Left lung (tissue), 10 donors: ENCODE results near the gene GAS2L2. TPM values are rescaled to one million over a fixed set of nuclear protein-coding genes. Genes with fewer than 3 reads are reported as not detected.

Experiments
- ATAC-seq: fragments of 200-7000 bp; cut with Tn5 transposase; one replicate; pipeline ENCODE4 v1.9.1; 2020; ENCODE audit warnings: moderate library complexity
- DNase-seq, 4 donors: peaks; one replicate each; pipeline ENCODE4 v3.0.0-alpha.2; 2013 to 2020
- H3K27ac ChIP-seq, 2 donors: fragments of 200-600 bp; sonication (generic) in 1 of 2; one replicate each; pipeline versions ENCODE4 v1.5.0 to v1.8.0; 2020 to 2021
- H3K27me3 ChIP-seq, 2 donors: fragments of 200-600 bp; sonication (generic) in 1 of 2; one replicate each; pipeline versions ENCODE4 v1.5.0 to v1.8.0; 2020 to 2021
- H3K36me3 ChIP-seq, 2 donors: fragments of 200-600 bp; sonication (generic) in 1 of 2; one replicate each; pipeline versions ENCODE4 v1.5.0 to v1.8.0; 2020 to 2021
- H3K4me1 ChIP-seq, 2 donors: fragments of 200-600 bp; one replicate each; pipeline ENCODE4 v1.8.0; 2021
- H3K4me3 ChIP-seq, 2 donors: fragments of 200-600 bp; sonication (generic) in 1 of 2; one replicate each; pipeline versions ENCODE4 v1.5.0 to v1.8.0; 2020 to 2021; ENCODE audit warnings: mild to moderate bottlenecking in 1 of 2
- H3K9me3 ChIP-seq, 2 donors: fragments of 200-600 bp; sonication (generic) in 1 of 2; one replicate each; pipeline versions ENCODE4 v1.5.0 to v1.8.0; 2020 to 2021
- CTCF ChIP-seq, 2 donors: fragments of 200-600 bp; sonication (generic) in 1 of 2; IDR thresholded peaks; one replicate each; pipeline versions ENCODE4 v1.5.0 to v1.8.0; 2021; ENCODE audit warnings: antibody characterized with exemption in 2 of 2
- intact Hi-C, 2 donors: fragments of 100-400 bp; cut with DNase I; formaldehyde crosslinking; loops; one replicate each; pipeline versions ENCODE4 v1.11.2 to v1.14.2; 2022
- polyA plus RNA-seq, 6 donors: library from polyadenylated mRNA; unstranded; fragments of 120-200 nt; gene quantifications; one replicate each; pipeline ENCODE4 v1.2.1, GENCODE V29; 2013; ENCODE audit not compliant: insufficient read length in 6 of 6
- total RNA-seq, 2 donors: library from RNA; stranded (reverse); fragmentation: NEBNext Ultra II Directional; extraction: Animal tissue kit (Norgen Biotek cat#: 25700); gene quantifications; one replicate each; pipeline ENCODE4 v1.2.1, GENCODE V29; 2021
- donor health status: DM: no; HTN: yes; CAD: no.
- donor health status: DM: no; HTN: no; CAD: no.

Gene GAS2L2
- total and polyA plus RNA-seq, 8 donors: 0.15 to 1.8 (median 1.1) TPM

GRCh38 chr17:35715416-35715815, 37.6 kb downstream of the GAS2L2 start:
- intact Hi-C loops: no loop called here
- peaks cover 14 to 15% of the 10 kb centered on the region in 2 donors for H3K4me1 ChIP-seq
- no peak for ATAC-seq
- H3K9me3 ChIP-seq: no peaks in the 10 kb centered on the region
- H3K36me3 ChIP-seq: peaks cover 0 to 67% of the 10 kb centered on the region in 2 donors
- TF ChIP-seq CTCF (IDR thresholded peaks at IDR 0.05): no peak
- H3K27ac ChIP-seq: no peak overlapping the region
- no peak for DNase-seq
- H3K4me3 ChIP-seq: no peak overlapping the region
- no peaks in the 10 kb centered on the region for H3K27me3 ChIP-seq

- intact Hi-C loops: no loop called here
- ATAC-seq: no peak
- Histone ChIP-seq H3K36me3 (peaks cover 0 to 71% of the 10 kb centered on the region in 2 donors), H3K27ac (no peak overlapping the region), H3K4me3 (no peak overlapping the region), H3K4me1 (peaks cover 14 to 15% of the 10 kb centered on the region in 2 donors), H3K9me3 (no peaks in the 10 kb centered on the region), H3K27me3 (no peaks in the 10 kb centered on the region)
- DNase-seq: no peak
- no peak for TF ChIP-seq CTCF (IDR thresholded peaks at IDR 0.05)
Measured at GRCh38 chr17:35714988-35715387, 38.1 kb downstream of the GAS2L2 start.

GRCh38 chr17:35713069-35713728, 39.8 kb downstream of the GAS2L2 start:
- Histone ChIP-seq H3K27ac (no peak overlapping the region), H3K4me1 (peaks cover 14 to 25% of the 10 kb centered on the region in 2 donors), H3K27me3 (no peaks in the 10 kb centered on the region), H3K36me3 (peaks cover 0 to 77% of the 10 kb centered on the region in 2 donors), H3K4me3 (no peak overlapping the region), H3K9me3 (no peaks in the 10 kb centered on the region)
- intact Hi-C loops: no loop called here
- no peak for TF ChIP-seq CTCF (IDR thresholded peaks at IDR 0.05)
- DNase-seq: no peak
- ATAC-seq: peak; percentile 45

- Histone ChIP-seq H3K27ac (no peak overlapping the region), H3K27me3 (no peaks in the 10 kb centered on the region), H3K4me1 (peaks cover 5 to 14% of the 10 kb centered on the region in 2 donors), H3K36me3 (peaks cover 0 to 62% of the 10 kb centered on the region in 2 donors), H3K9me3 (no peaks in the 10 kb centered on the region), H3K4me3 (no peak overlapping the region)
- intact Hi-C loops: no loop called here
- ATAC-seq: no peak
- TF ChIP-seq CTCF (IDR thresholded peaks at IDR 0.05): no peak
- no peak for DNase-seq
Measured at GRCh38 chr17:35710950-35711349, 42.1 kb downstream of the GAS2L2 start.

GRCh38 chr17:35709874-35710273, 43.2 kb downstream of the GAS2L2 start:
- H3K4me1 ChIP-seq: peaks cover 5 to 14% of the 10 kb centered on the region in 2 donors
- no peak overlapping the region for H3K27ac ChIP-seq
- ATAC-seq: no peak
- TF ChIP-seq CTCF (IDR thresholded peaks at IDR 0.05): no peak
- H3K4me3 ChIP-seq: no peak overlapping the region
- H3K36me3 ChIP-seq: peaks cover 0 to 51% of the 10 kb centered on the region in 2 donors
- no peak for DNase-seq
- intact Hi-C loops: no loop called here
- no peaks in the 10 kb centered on the region for H3K27me3 ChIP-seq
- H3K9me3 ChIP-seq: no peaks in the 10 kb centered on the region
